NB4 (cell line): ENCODE measurements around the gene RNF157.
"Not testable (repeated sequence)": the region's sequence is repeated elsewhere in the genome, so short reads cannot be mapped to it uniquely, and the experiment has no call there.

Experiments
- DNase-seq: peaks from one replicate; pipeline ENCODE4 v3.0.0; 2010; ENCODE audit warnings: low read depth
- H3K4me3 ChIP-seq: one replicate; pipeline ENCODE4 v1.5.1; 2011; ENCODE audit warnings: mild to moderate bottlenecking, low read depth, low read length, moderate library complexity
- CTCF ChIP-seq: IDR thresholded peaks from one replicate; pipeline ENCODE4 v1.5.1; 2012; ENCODE audit warnings: low read depth, low read length
- MYC ChIP-seq: IDR thresholded peaks from 2 replicates; pipeline ENCODE4 v1.6.1; 2011; ENCODE audit warnings: low read depth, low read length
- POLR2A ChIP-seq: IDR thresholded peaks from 2 replicates; pipeline ENCODE4 v1.6.1; 2011; ENCODE audit warnings: mild to moderate bottlenecking; ENCODE audit not compliant: insufficient read length; ENCODE audit errors: extremely low read depth
- TF ChIP-seq, protein P1 (sequence below): IDR thresholded peaks from 2 replicates; pipeline ENCODE4 v1.6.1; 2011; ENCODE audit warnings: low read depth, low read length

Gene RNF157

DNA sequence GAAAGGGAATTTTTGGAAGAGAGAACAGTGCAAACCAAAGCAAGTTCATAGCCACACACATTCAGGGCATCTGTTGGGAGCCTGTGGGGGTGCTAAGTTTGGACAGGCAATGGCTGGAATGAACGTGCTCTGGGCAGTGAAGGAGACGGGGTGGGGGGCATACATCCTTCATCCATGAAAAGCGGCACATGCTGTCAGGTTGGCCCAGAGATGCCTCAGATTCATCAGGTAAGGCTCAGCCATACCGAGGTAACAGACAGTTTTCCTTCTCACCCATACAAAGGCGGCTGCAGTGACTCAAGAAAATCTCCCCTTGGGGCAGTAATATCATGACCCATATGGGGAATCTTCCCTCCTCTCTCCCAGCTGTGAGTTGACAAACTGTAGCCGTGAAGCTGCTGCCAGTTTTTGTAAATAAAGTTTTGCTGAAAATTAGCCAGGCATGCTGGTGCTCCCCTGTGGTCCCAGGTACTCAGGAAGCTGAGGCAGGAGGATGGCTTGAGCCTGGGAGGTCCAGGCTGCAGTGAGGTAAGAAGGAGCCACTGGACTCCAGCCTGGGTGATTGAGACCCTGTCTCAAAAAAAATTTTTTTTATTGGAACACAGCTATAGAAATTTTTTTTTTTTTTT lies 15.6 kb upstream of the RNF157 start:
- no peak overlapping the region for H3K4me3 ChIP-seq
- no peak for DNase-seq
- TF ChIP-seq CTCF (no peak), POLR2A (no peak), MYC (no peak)
- TF ChIP-seq, protein P1, sequence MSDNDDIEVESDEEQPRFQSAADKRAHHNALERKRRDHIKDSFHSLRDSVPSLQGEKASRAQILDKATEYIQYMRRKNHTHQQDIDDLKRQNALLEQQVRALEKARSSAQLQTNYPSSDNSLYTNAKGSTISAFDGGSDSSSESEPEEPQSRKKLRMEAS: no peak

DNA sequence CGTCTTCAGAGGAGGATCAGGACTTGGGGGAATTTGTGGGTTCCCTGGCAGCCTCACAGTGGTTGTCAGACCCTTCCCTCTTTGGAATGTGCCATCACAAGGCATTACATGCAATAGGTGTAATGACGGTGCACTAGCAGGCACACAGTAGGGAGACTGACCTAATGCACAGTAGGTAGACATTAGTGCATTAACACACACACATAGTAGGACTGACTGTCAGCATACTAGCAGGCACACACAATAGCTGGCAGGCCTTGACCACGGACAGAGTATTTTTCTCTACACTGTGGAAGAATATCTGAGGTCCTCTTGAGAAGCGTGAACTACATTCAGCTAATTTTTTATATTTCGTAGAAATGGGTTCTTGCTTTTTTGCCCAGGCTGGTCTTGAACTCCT lies 14.0 kb upstream of the RNF157 start:
- no peak overlapping the region for H3K4me3 ChIP-seq
- TF ChIP-seq, protein P1: no peak
- no peak for TF ChIP-seq CTCF
- no peak for TF ChIP-seq MYC
- DNase-seq: no peak

DNA sequence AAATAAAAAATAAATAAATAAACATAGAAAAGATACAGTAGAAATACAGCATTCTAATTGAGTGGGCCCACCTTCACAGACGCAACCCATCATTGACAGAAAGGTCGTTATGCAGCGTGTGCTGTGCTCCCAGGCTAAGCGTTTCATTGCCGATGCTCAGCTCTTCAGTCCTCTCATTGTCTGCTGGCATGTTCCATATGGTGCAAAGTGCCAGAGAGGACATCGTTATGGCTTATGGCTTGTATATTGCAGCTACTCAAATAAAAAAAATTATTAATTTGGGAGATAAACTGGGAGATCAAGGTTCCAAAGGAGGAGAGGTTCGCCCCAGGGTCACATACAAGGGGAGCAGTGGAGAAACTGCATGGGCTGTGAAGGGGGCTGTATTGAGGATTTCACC lies 13.5 kb upstream of the RNF157 start:
- no peak overlapping the region for H3K4me3 ChIP-seq
- no peak for DNase-seq
- TF ChIP-seq MYC: no peak
- TF ChIP-seq, protein P1: no peak
- no peak for TF ChIP-seq POLR2A
- TF ChIP-seq CTCF: no peak

GRCh38 chr17:76252967-76253766 lies 12.9 kb upstream of the RNF157 start:
- not testable (repeated sequence) for DNase-seq, H3K4me3 ChIP-seq

GRCh38 chr17:76252040-76252954 lies 12.0 kb upstream of the RNF157 start:
- DNase-seq: peak; percentile 86
- TF ChIP-seq POLR2A: peak; percentile 25
- peak; percentile 83 for TF ChIP-seq MYC
- TF ChIP-seq, protein P1: peak; percentile 73
- TF ChIP-seq CTCF: no peak
- H3K4me3 ChIP-seq: peak overlapping the region; percentile 27
